IMR-90 (cell line): ENCODE data around the gene PHF21B. TPM values are rescaled to one million over a fixed set of nuclear protein-coding genes. Genes with fewer than 3 reads are reported as not detected.

Experiments
- ATAC-seq: fragments of 200-7000 bp; cut with Tn5 transposase; 2 replicates; pipeline ENCODE4 v1.9.1; 2020; ENCODE audit warnings: low read depth, mild to moderate bottlenecking, moderate library complexity
- BruUV-seq: library from RNA; stranded (reverse); fragments of 400-500 nt; replicated peaks from 2 replicates; lab custom pipeline; 2021; lab: Mats Ljungman, UMichigan
- CTCF ChIA-PET: fragments of 300-600 bp; formaldehyde crosslinking; extraction: SDS; loops from one replicate; lab custom pipeline; 2021; ENCODE audit warnings: antibody characterized with exemption; lab: Yijun Ruan, JAX
- POLR2A ChIA-PET: fragments of 300-600 bp; sonication (Branson Sonifier 250); formaldehyde crosslinking; loops from one replicate; lab custom pipeline; 2022; ENCODE audit warnings: antibody characterized with exemption; ENCODE audit not compliant: unreplicated experiment; lab: Charles Lee
- DNase-seq: peaks from one replicate; pipeline ENCODE4 v3.0.0; 2013
- H2AFZ ChIP-seq: replicated peaks from 2 replicates; pipeline ENCODE3; 2013; ENCODE audit warnings: low read length, mild to moderate bottlenecking; ENCODE audit not compliant: poor library complexity
- H2AK5ac ChIP-seq: 2 replicates; pipeline ENCODE4 v1.6.1; 2013; ENCODE audit warnings: low read depth, low read length, inconsistent platforms
- H2AK9ac ChIP-seq: replicated peaks from 2 replicates; pipeline ENCODE3; 2013; ENCODE audit warnings: mild to moderate bottlenecking, low read depth, low read length, moderate library complexity; ENCODE audit not compliant: poor library complexity
- H2BK120ac ChIP-seq: 2 replicates; pipeline ENCODE4 v1.6.1; 2013; ENCODE audit warnings: low read depth, low read length, inconsistent platforms
- H2BK15ac ChIP-seq: 3 replicates; pipeline ENCODE4 v1.6.1; 2013; ENCODE audit warnings: low read depth, low read length, inconsistent platforms
- H2BK20ac ChIP-seq: 2 replicates; pipeline ENCODE4 v1.6.1; 2013; ENCODE audit warnings: low read depth, mild to moderate bottlenecking, inconsistent platforms, low read length, moderate library complexity
- H2BK5ac ChIP-seq: 2 replicates; pipeline ENCODE4 v1.6.1; 2013; ENCODE audit warnings: mild to moderate bottlenecking, low read depth, low read length, inconsistent platforms; ENCODE audit not compliant: poor library complexity, severe bottlenecking
- H3K14ac ChIP-seq: replicated peaks from 2 replicates; pipeline ENCODE4 v1.6.1; 2013; ENCODE audit warnings: low read depth, low read length, inconsistent platforms
- H3K18ac ChIP-seq: 2 replicates; pipeline ENCODE4 v1.6.1; 2013; ENCODE audit warnings: low read depth, low read length, control low read depth
- H3K23ac ChIP-seq: 2 replicates; pipeline ENCODE4 v1.6.1; 2013; ENCODE audit warnings: low read depth, low read length, inconsistent platforms
- H3K27ac ChIP-seq: 2 replicates; pipeline ENCODE4 v1.5.1; 2013; ENCODE audit warnings: mild to moderate bottlenecking, control low read depth, low read length; ENCODE audit not compliant: insufficient read depth
- H3K27me3 ChIP-seq: 2 replicates; pipeline ENCODE4 v1.6.1; 2013; ENCODE audit warnings: low read length; ENCODE audit not compliant: control insufficient read depth, insufficient read depth
- H3K36me3 ChIP-seq: 2 replicates; pipeline ENCODE4 v1.6.1; 2013; ENCODE audit warnings: low read length, mixed read lengths; ENCODE audit not compliant: control insufficient read depth, insufficient read depth
- H3K4ac ChIP-seq: 2 replicates; pipeline ENCODE4 v1.6.1; 2013; ENCODE audit warnings: low read depth, low read length, inconsistent platforms
- H3K4me1 ChIP-seq: 2 replicates; pipeline ENCODE4 v1.6.1; 2013; ENCODE audit warnings: low read length, mixed read lengths; ENCODE audit not compliant: control insufficient read depth, insufficient read depth
- H3K4me2 ChIP-seq: 2 replicates; pipeline ENCODE4 v1.6.1; 2013; ENCODE audit warnings: low read depth, mild to moderate bottlenecking, control low read depth, low read length, moderate library complexity
- H3K4me3 ChIP-seq: 2 replicates; pipeline ENCODE4 v1.5.1; 2013; ENCODE audit warnings: low read depth, mild to moderate bottlenecking, control low read depth, low read length, moderate library complexity; ENCODE audit not compliant: insufficient read depth
- H3K56ac ChIP-seq: 2 replicates; pipeline ENCODE4 v1.6.1; 2013; ENCODE audit warnings: low read length, inconsistent platforms; ENCODE audit not compliant: insufficient read depth; ENCODE audit errors: extremely low read depth
- H3K79me1 ChIP-seq, 2 experiments: 2 replicates each; pipeline ENCODE4 v1.6.1; 2013; ENCODE audit warnings: low read length in 2 of 2, inconsistent platforms in 1 of 2, low read depth in 1 of 2
- H3K9ac ChIP-seq: 2 replicates; pipeline ENCODE4 v1.6.1; 2013; ENCODE audit warnings: low read depth, low read length, control low read depth
- H3K9me1 ChIP-seq: 2 replicates; pipeline ENCODE4 v1.6.1; 2013; ENCODE audit warnings: low read length, inconsistent platforms; ENCODE audit not compliant: insufficient read depth
- H3K9me3 ChIP-seq: 2 replicates; pipeline ENCODE4 v1.6.1; 2013; ENCODE audit warnings: low read length; ENCODE audit not compliant: control insufficient read depth, insufficient read depth
- H4K20me1 ChIP-seq: 2 replicates; pipeline ENCODE4 v1.6.1; 2013; ENCODE audit warnings: low read length, inconsistent platforms; ENCODE audit not compliant: insufficient read depth
- H4K5ac ChIP-seq: 2 replicates; pipeline ENCODE4 v1.6.1; 2013; ENCODE audit warnings: mild to moderate bottlenecking, low read depth, low read length, control low read depth
- H4K8ac ChIP-seq, 2 experiments: 2 replicates each; pipeline ENCODE4 v1.6.1; 2013; ENCODE audit warnings: low read depth in 2 of 2, low read length in 2 of 2, control low read depth in 1 of 2, inconsistent platforms in 1 of 2
- H4K91ac ChIP-seq: 2 replicates; pipeline ENCODE4 v1.6.1; 2013; ENCODE audit warnings: low read depth, low read length, inconsistent platforms; ENCODE audit not compliant: insufficient read depth
- BHLHE40 ChIP-seq: fragments of 150-350 bp; IDR thresholded peaks from 2 replicates; pipeline ENCODE4 v1.6.1; 2016; ENCODE audit warnings: mild to moderate bottlenecking, low read depth, low read length
- CEBPB ChIP-seq: IDR thresholded peaks from 2 replicates; pipeline ENCODE4 v1.6.1; 2012; ENCODE audit warnings: low read depth, low read length, improper control_type of control experiment
- CHD1 ChIP-seq: IDR thresholded peaks from 2 replicates; pipeline ENCODE4 v1.6.1; 2012; ENCODE audit warnings: low read depth, low read length, improper control_type of control experiment
- FOS ChIP-seq: fragments of 150-350 bp; IDR thresholded peaks from 2 replicates; pipeline ENCODE4 v1.6.1; 2016; ENCODE audit warnings: low read depth, low read length
- MXI1 ChIP-seq: IDR thresholded peaks from 2 replicates; pipeline ENCODE4 v1.6.1; 2012; ENCODE audit warnings: low read depth, mild to moderate bottlenecking, low read length, moderate library complexity, borderline replicate concordance
- RFX5 ChIP-seq: IDR thresholded peaks from 2 replicates; pipeline ENCODE4 v1.8.0; 2012; ENCODE audit warnings: low read depth, mild to moderate bottlenecking, low read length, moderate library complexity
- SMC3 ChIP-seq: fragments of 150-350 bp; IDR thresholded peaks from 2 replicates; pipeline ENCODE4 v1.6.1; 2016; ENCODE audit warnings: low read depth, mild to moderate bottlenecking, antibody characterized with exemption, low read length, moderate library complexity
- WGBS, 2 experiments: methylation state at CpG; one replicate each; pipeline versions ENCODE4 v1.1.5 to v1.1.7; 2013; ENCODE audit warnings: missing lambda C conversion rate in 2 of 2; ENCODE audit not compliant: insufficient read length in 1 of 2; ENCODE audit errors: extremely low coverage in 2 of 2; 5-methylcytosine and 5-hydroxymethylcytosine counted together
- dilution Hi-C: fragments of 300-500 bp; cut with HindIII; formaldehyde crosslinking; loops from one replicate; pipeline ENCODE4 v1.14.3; 2018; ENCODE audit warnings: low sequenced_read_pairs; ENCODE audit not compliant: unreplicated experiment
- in situ Hi-C: fragments of 300-500 bp; cut with MboI; formaldehyde crosslinking; loops from 3 replicates; pipeline ENCODE4 v1.14.3; 2019; ENCODE audit warnings: low sequenced_read_pairs, inconsistent platforms, mixed read lengths
- intact Hi-C: fragments of 100-400 bp; cut with micrococcal nuclease; formaldehyde crosslinking; loops from 2 replicates; pipeline ENCODE4 v1.10.0; 2022
- polyA plus RNA-seq, 3 experiments: library from polyadenylated mRNA; depleted of rRNA; stranded (reverse); fragments of >200 nt; gene quantifications; 2 replicates each; pipeline ENCODE4 v1.2.3, GENCODE V29; 2012; ENCODE audit warnings: low replicate concordance in 1 of 3
- total RNA-seq: library from RNA; depleted of rRNA; stranded (reverse); fragments of >200 nt; gene quantifications from 2 replicates; pipeline ENCODE4 v1.2.3, GENCODE V29; 2012

PHF21B gene
- total and polyA plus RNA-seq, 2 of the 4 experiments (the other 2 are of a cell fraction), result 0.02 TPM; not detected in 1

DNA sequence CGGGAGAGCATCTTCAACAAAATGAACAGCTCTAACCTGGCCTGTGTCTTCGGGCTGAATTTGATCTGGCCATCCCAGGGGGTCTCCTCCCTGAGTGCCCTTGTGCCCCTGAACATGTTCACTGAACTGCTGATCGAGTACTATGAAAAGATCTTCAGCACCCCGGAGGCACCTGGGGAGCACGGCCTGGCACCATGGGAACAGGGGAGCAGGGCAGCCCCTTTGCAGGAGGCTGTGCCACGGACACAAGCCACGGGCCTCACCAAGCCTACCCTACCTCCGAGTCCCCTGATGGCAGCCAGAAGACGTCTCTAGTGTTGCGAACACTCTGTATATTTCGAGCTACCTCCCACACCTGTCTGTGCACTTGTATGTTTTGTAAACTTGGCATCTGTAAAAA lies 147.5 kb downstream of the PHF21B start (continued):
- no peak for TF ChIP-seq FOS
- no peak for TF ChIP-seq CHD1
- TF ChIP-seq RFX5, result no peak
- TF ChIP-seq CEBPB, result no peak

DNA sequence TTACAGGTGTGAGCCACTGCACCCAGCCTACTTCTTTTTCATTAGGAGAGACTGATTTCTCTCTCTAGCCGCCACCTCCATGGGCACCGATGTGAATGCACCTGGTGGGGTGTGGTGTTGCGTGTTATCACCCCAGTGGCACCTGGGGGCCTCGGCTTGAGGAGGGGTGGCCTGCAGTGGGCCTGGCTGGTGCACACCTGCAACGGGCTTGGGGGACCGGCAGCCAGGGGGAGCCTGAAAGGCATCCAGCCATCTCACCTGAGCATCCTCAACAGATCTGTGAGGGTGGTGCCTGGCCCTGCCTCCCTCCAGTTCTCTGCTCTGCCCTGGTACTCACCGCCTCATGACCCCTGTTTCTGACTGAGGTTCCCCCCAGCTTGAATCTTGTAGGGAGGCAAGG lies 148.6 kb downstream of the PHF21B start:
- POLR2A ChIA-PET, result no interaction called here
- Histone ChIP-seq H3K18ac (no peak overlapping the region), H3K14ac (no peak overlapping the region), H3K36me3 (no peaks in the 10 kb centered on the region), H3K27me3 (no peaks in the 10 kb centered on the region; the same call in 1 of the 2 replicates), H3K23ac (no peak overlapping the region), H3K9me3 (no peaks in the 10 kb centered on the region), H3K27ac (no peak overlapping the region), H4K5ac (no peak overlapping the region), H2AK9ac (no peak overlapping the region), H4K20me1 (no peaks in the 10 kb centered on the region), H3K9me1 (no peaks in the 10 kb centered on the region), H4K91ac (no peak overlapping the region), H2BK120ac (no peak overlapping the region), H2AK5ac (no peak overlapping the region), H3K4me1 (no peaks in the 10 kb centered on the region), H2BK20ac (no peak overlapping the region), H4K8ac (no peak overlapping the region), H2BK5ac (no peak overlapping the region), H3K79me1 (no peaks in the 10 kb centered on the region), H2BK15ac (no peak overlapping the region), H3K4ac (no peak overlapping the region), H3K4me3 (no peak overlapping the region), H3K9ac (no peak overlapping the region), H3K56ac (no peak overlapping the region), H2AFZ (no peak overlapping the region), H3K4me2 (no peak overlapping the region)
- intact Hi-C loops, result no loop called here
- no peak for ATAC-seq
- WGBS, 2 experiments, result 100% methylated on average over 1 of the region's 7 CpGs; no CpG with 5 or more reads in 1 of the 2 experiments
- no peak for DNase-seq
- CTCF ChIA-PET, result interaction anchor here (0.6 kb wide), 1 partner anchor 9 kb away, joined by 4 read pairs; no protein-coding TSS in a partner anchor
- dilution Hi-C loops, result no loop called here
- TF ChIP-seq CEBPB (no peak), SMC3 (no peak), RFX5 (no peak), MXI1 (no peak), BHLHE40 (no peak)
- no TSS peak for BruUV-seq
- in situ Hi-C loops, result no loop called here
